GM06990 (cell line): ENCODE results near the gene LIN7C.

Source experiments
- DNase-seq: peaks from one replicate; pipeline ENCODE4 v3.0.0-alpha.2; 2011; ENCODE audit not compliant: insufficient read length; ENCODE audit errors: extremely low read depth
- H3K27me3 ChIP-seq: replicated peaks from 2 replicates; pipeline ENCODE4 v1.6.0; 2011; ENCODE audit warnings: low read length; ENCODE audit not compliant: control insufficient read depth, insufficient read depth
- H3K36me3 ChIP-seq: 2 replicates; pipeline ENCODE4 v1.5.1; 2011; ENCODE audit warnings: low read length; ENCODE audit not compliant: control insufficient read depth, insufficient read depth
- H3K4me3 ChIP-seq: replicated peaks from 2 replicates; pipeline ENCODE4 v1.5.1; 2011; ENCODE audit warnings: low read depth, mild to moderate bottlenecking, control low read depth, low read length
- TF ChIP-seq, protein P1 (sequence below): IDR thresholded peaks from 2 replicates; pipeline ENCODE4 v1.5.1; 2011; ENCODE audit warnings: low read length, control low read depth, mild to moderate bottlenecking, inconsistent platforms; ENCODE audit not compliant: insufficient read depth, poor library complexity, severe bottlenecking

Gene LIN7C

DNA sequence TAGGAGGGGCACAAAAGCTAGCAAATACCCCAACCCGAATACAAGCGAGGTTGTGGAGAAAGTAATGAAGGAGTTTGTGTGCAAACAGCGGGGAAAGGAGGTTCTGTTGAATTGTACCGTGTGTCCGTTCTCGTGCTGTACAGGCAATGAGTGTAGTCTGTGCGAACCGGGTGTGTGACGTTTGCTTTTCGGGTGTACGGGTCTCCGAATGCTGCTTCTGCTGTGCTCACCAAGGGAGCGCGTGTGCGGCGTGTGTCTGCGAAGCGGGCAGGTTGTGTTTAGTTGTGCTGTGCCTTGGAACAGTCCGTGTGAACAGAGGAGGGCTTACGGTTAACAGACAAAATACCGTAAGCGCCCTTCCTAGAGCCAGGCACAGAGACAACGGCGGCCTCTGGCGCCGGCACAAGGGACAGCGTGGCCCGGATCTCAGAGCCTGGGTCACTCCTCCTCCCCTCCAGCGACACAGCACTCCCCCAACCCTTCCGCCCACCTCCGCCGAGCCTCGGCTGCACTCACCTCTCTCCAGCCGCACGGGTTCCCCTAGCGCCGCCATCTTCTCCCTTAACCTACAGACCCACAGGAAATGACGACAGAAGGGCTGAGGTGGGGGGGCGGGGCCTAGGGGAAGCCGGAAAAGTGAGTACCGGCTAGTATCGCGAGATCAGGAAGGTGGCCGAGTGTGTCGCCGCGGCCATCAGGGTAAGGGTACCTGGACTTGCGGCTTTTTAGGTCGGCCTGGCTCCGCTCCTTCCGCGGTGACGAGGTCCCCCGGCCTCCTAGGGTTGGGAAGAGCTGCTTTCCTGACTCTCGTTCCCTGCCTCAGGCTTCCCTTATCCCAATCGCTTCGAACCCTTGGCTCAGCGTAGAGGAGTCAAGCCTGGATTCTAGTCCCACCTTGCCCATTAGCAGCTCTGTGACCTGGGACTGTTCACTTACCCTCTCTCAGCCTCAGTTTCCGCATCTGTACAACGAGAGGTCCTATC lies at the start of gene LIN7C:
Gene LIN7C, minus strand, starts transcription at position 570 of the 983 bp plus-strand sequence. Its CDS starts 17 bp downstream, at position 553.
- TF ChIP-seq, protein P1, sequence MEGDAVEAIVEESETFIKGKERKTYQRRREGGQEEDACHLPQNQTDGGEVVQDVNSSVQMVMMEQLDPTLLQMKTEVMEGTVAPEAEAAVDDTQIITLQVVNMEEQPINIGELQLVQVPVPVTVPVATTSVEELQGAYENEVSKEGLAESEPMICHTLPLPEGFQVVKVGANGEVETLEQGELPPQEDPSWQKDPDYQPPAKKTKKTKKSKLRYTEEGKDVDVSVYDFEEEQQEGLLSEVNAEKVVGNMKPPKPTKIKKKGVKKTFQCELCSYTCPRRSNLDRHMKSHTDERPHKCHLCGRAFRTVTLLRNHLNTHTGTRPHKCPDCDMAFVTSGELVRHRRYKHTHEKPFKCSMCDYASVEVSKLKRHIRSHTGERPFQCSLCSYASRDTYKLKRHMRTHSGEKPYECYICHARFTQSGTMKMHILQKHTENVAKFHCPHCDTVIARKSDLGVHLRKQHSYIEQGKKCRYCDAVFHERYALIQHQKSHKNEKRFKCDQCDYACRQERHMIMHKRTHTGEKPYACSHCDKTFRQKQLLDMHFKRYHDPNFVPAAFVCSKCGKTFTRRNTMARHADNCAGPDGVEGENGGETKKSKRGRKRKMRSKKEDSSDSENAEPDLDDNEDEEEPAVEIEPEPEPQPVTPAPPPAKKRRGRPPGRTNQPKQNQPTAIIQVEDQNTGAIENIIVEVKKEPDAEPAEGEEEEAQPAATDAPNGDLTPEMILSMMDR = peak; percentile 27
- peak; percentile 91 for DNase-seq
- no peaks in the 10 kb centered on the region; the same call in 1 of the 2 replicates for H3K36me3 ChIP-seq
- H3K27me3 ChIP-seq = no peaks in the 10 kb centered on the region
- peak within 1 kb of the TSS; percentile 84 for H3K4me3 ChIP-seq

GRCh38 chr11:27555264-27555663 lies 48.7 kb upstream of the LIN7C start:
- Histone ChIP-seq H3K4me3 (no peak overlapping the region), H3K27me3 (no peaks in the 10 kb centered on the region), H3K36me3 (no peaks in the 10 kb centered on the region)
- DNase-seq = no peak
- TF ChIP-seq, protein P1 = no peak

DNA sequence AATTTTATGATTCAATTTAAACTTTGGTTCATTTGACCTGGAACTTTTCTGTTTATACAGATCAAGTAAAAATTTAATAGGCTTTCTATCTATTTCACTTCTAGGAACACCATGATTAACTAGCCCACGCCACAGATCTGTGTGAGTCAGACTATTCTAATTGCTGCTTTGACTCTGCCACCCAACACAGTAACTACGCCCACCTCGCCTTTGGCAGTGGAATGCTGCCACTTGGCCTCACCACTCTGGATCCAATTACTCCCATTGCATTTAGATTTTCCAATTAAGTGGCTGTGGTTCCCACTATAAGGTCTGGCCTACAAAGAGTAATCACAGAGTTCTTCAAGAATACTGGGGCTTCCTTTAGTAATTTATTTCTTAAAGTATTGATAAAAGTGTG lies 46.6 kb upstream of the LIN7C start:
- no peak for DNase-seq
- Histone ChIP-seq H3K27me3 (no peaks in the 10 kb centered on the region), H3K4me3 (no peak overlapping the region), H3K36me3 (no peaks in the 10 kb centered on the region)
- TF ChIP-seq, protein P1 = no peak

DNA sequence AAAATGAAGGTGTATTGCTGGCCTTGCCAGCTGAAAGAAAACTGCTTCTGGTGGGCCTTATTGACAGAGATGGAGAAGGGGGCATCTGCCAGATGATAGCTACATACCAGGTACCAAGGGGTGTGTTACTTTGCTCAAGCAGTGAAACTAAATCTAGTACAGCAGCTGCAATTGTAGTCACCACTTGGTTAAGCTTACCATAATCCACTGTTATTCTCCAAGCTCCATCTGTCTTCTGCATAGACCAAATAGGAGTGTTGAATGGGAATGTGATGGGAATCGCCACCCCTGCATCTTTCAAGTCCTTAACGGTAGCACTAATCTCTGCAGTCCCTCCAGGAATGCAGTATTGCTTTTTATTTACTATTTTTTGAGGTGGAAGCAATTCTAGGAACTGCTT lies 45.8 kb upstream of the LIN7C start:
- Histone ChIP-seq H3K36me3 (no peaks in the 10 kb centered on the region), H3K27me3 (no peaks in the 10 kb centered on the region), H3K4me3 (no peak overlapping the region)
- no peak for DNase-seq
- TF ChIP-seq, protein P1 = no peak

DNA sequence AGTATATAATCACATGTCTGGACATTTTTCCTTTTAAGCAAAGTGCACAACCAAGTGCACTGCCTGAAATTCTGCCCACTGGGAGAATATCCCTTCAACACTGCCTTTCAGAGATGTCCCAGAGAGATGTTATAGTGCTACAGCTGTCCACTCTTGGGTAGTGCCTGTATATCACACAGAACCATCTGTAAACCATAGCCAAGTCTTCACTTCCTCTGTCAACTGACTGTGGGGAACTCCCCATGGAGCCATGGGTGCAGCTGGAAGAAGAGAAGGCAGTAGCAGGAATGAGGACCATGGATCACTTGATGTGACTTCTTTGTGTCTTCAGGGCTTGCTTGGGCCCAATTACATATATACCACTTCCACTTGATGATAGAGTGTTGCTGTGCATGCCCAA lies 44.6 kb upstream of the LIN7C start:
- TF ChIP-seq, protein P1 = no peak
- no peak overlapping the region for H3K4me3 ChIP-seq
- no peak for DNase-seq
- H3K27me3 ChIP-seq = no peaks in the 10 kb centered on the region
- H3K36me3 ChIP-seq = no peaks in the 10 kb centered on the region
